Nephron (organoid): Measurements from ENCODE around the gene GNB1L.

ENCODE experiments used
- H3K27ac Mint-ChIP-seq, 3 experiments: 2 replicates each; pipeline ENCODE4 v1.8.0; 2020; ENCODE audit warnings: mixed read lengths in 3 of 3, mild to moderate bottlenecking in 2 of 3, moderate library complexity in 1 of 3
- H3K27me3 Mint-ChIP-seq: 2 replicates; pipeline ENCODE4 v1.8.0; 2021; ENCODE audit warnings: low read depth, mild to moderate bottlenecking, moderate library complexity, mixed read lengths
- H3K36me3 Mint-ChIP-seq: 2 replicates; pipeline ENCODE4 v1.8.0; 2020; ENCODE audit warnings: low read depth, mixed read lengths
- H3K4me1 Mint-ChIP-seq: 2 replicates; pipeline ENCODE4 v1.8.0; 2020; ENCODE audit warnings: mixed read lengths
- H3K4me3 Mint-ChIP-seq, 3 experiments: 2 replicates each; pipeline ENCODE4 v1.8.0; 2020; ENCODE audit warnings: mild to moderate bottlenecking in 3 of 3, mixed read lengths in 3 of 3, moderate library complexity in 2 of 3
- H3K9me3 Mint-ChIP-seq: 2 replicates; pipeline ENCODE4 v1.8.0; 2020; ENCODE audit warnings: mixed read lengths
- CTCF ChIP-seq, 3 experiments: fragments of 200-600 bp; sonication (generic); IDR thresholded peaks; one replicate each; pipeline ENCODE4 v1.5.0; 2021; ENCODE audit warnings: antibody characterized with exemption in 3 of 3; ENCODE audit not compliant: unreplicated experiment in 3 of 3

GNB1L gene

GRCh38 chr22:19811211-19811621 is 43.5 kb downstream of the GNB1L start:
- Mint-ChIP-seq H3K9me3 (no peaks in the 10 kb centered on the region), H3K4me3 (no peak overlapping the region), H3K36me3 (peaks cover 3% of the 10 kb centered on the region), H3K4me1 (peaks cover 9% of the 10 kb centered on the region), H3K27ac (no peak overlapping the region), H3K27me3 (peaks cover 25% of the 10 kb centered on the region)
- no peak for TF ChIP-seq CTCF (IDR thresholded peaks at IDR 0.05; ENCODE audit: unreplicated experiment in 3 of 3)

- Mint-ChIP-seq H3K4me1 (peaks cover 9% of the 10 kb centered on the region), H3K36me3 (peaks cover 3% of the 10 kb centered on the region), H3K27me3 (peaks cover 25% of the 10 kb centered on the region), H3K4me3 (no peak overlapping the region), H3K9me3 (no peaks in the 10 kb centered on the region), H3K27ac (no peak overlapping the region)
- TF ChIP-seq CTCF (IDR thresholded peaks at IDR 0.05; ENCODE audit: unreplicated experiment in 3 of 3) = no peak
Measured at GRCh38 chr22:19810381-19811201, 44.1 kb downstream of the GNB1L start.

DNA sequence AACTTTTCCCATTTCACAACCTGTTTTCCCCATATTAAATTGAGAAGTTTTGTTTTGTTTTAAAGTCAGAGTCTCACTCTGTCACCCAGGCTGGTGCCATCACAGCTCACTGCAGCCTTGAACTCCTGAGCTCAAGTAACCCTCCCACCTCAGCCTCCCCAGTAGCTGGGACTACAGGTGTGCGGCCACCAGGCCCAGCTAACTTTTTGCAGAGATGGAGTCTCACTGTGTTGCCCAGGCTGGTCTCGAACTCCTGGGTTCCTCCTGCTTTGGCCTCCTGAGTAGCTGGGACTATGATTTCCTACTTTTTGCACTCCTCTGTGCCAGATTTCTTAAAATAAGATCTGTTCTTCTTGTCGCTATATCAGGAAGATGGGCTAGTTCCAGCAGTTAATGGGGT is 44.9 kb downstream of the GNB1L start:
- no peak for TF ChIP-seq CTCF (IDR thresholded peaks at IDR 0.05; ENCODE audit: unreplicated experiment in 3 of 3)
- Mint-ChIP-seq H3K36me3 (peaks cover 3% of the 10 kb centered on the region), H3K4me3 (no peak overlapping the region), H3K27me3 (peaks cover 25% of the 10 kb centered on the region), H3K27ac (no peak overlapping the region), H3K9me3 (no peaks in the 10 kb centered on the region), H3K4me1 (peaks cover 9% of the 10 kb centered on the region)

GRCh38 chr22:19808873-19809478 is 45.7 kb downstream of the GNB1L start:
- peaks cover 25% of the 10 kb centered on the region for H3K27me3 Mint-ChIP-seq
- no peaks in the 10 kb centered on the region for H3K9me3 Mint-ChIP-seq
- peaks cover 9% of the 10 kb centered on the region for H3K4me1 Mint-ChIP-seq
- peaks cover 3% of the 10 kb centered on the region for H3K36me3 Mint-ChIP-seq
- TF ChIP-seq CTCF (IDR thresholded peaks at IDR 0.05; ENCODE audit: unreplicated experiment in 3 of 3) = no peak
- H3K27ac Mint-ChIP-seq = no peak overlapping the region
- H3K4me3 Mint-ChIP-seq = no peak overlapping the region

GRCh38 chr22:19807914-19808872 is 46.5 kb downstream of the GNB1L start:
- no peak overlapping the region for H3K27ac Mint-ChIP-seq
- TF ChIP-seq CTCF (IDR thresholded peaks at IDR 0.05; ENCODE audit: unreplicated experiment in 3 of 3) = no peak
- peaks cover 9% of the 10 kb centered on the region for H3K4me1 Mint-ChIP-seq
- peaks cover 3% of the 10 kb centered on the region for H3K36me3 Mint-ChIP-seq
- no peak overlapping the region for H3K4me3 Mint-ChIP-seq
- H3K9me3 Mint-ChIP-seq = no peaks in the 10 kb centered on the region
- H3K27me3 Mint-ChIP-seq = peaks cover 25% of the 10 kb centered on the region
